ENCODE measurements around the gene BPIFA3. TPM values are rescaled to one million over a fixed set of nuclear protein-coding genes. Genes with fewer than 3 reads are reported as not detected.
"Not testable (repeated sequence)": the region's sequence is repeated elsewhere in the genome, so short reads cannot be mapped to it uniquely, and the experiment has no call there.

BPIFA3 gene
- total and polyA plus RNA-seq, 7 donors, result not detected

DNA sequence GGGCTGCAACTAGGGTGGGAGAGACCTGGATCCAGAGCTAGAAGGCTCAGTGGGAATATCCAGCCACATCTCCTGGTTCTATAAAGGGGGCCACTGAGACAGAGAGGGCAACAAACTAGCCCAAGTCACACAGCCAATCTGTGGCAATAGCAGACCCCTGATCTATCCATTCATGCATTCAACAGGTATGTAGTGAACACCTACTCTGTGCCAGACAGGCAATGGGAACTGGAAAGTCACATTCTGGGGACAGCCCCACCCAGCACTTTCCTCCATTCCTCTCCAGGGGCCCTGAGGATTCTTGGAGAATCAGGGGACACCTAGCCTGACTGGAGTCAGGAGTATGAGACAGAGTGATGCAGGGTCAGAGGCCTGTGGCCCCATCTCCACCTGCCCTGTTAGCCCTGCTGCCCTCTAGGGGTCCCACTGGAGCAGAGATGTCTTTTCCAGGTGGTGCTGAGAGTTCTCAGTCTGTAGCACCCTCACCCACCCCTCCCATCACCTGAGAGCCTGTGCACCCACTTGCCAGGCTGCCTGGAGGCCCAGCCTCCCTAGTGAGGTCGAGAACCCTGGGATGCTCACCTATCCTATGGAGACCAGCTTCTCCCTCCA lies 35.6 kb upstream of the BPIFA3 start:
- Histone ChIP-seq H3K4me3 (no peak overlapping the region), H3K36me3 (no peaks in the 10 kb centered on the region), H3K27me3 (no peaks in the 10 kb centered on the region), H3K9me3 (no peaks in the 10 kb centered on the region), H3K4me1 (no peaks in the 10 kb centered on the region), H3K27ac (no peak overlapping the region)
- DNase-seq, result no peak
- intact Hi-C loops (cut with DNase I), result no loop called here
- TF ChIP-seq, protein P1, sequence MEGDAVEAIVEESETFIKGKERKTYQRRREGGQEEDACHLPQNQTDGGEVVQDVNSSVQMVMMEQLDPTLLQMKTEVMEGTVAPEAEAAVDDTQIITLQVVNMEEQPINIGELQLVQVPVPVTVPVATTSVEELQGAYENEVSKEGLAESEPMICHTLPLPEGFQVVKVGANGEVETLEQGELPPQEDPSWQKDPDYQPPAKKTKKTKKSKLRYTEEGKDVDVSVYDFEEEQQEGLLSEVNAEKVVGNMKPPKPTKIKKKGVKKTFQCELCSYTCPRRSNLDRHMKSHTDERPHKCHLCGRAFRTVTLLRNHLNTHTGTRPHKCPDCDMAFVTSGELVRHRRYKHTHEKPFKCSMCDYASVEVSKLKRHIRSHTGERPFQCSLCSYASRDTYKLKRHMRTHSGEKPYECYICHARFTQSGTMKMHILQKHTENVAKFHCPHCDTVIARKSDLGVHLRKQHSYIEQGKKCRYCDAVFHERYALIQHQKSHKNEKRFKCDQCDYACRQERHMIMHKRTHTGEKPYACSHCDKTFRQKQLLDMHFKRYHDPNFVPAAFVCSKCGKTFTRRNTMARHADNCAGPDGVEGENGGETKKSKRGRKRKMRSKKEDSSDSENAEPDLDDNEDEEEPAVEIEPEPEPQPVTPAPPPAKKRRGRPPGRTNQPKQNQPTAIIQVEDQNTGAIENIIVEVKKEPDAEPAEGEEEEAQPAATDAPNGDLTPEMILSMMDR (IDR thresholded peaks at IDR 0.05), result no peak
- TF ChIP-seq POLR2AphosphoS5 (IDR thresholded peaks at IDR 0.05) (no peak), EP300 (IDR thresholded peaks at IDR 0.05) (no peak), POLR2A (IDR thresholded peaks at IDR 0.05) (no peak)
- WGBS, 2 donors, result 26 to 51% methylated on average over 1 of the region's 1 CpG

DNA sequence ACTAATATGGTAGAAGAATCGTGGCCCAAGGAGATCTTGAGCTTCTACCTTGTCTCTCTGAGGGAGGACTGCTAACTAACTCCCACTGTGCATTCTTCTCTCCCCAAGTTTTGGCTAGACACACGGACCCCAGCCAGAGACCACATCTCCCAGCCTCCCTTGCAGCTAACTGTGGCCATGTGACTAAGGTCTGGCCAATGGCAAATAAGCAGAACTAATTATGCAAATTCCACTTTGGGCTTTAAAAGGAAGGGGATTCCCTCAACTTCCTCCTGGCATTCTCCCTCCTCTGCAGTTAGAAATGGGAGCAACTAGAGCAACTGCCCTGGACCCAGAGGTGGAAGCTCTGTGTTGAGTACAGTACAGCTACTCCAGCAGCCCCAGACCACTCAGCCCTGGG lies 33.8 kb upstream of the BPIFA3 start:
- WGBS, 2 donors, result 68 to 86% methylated on average over 2 of the region's 2 CpGs
- no peak for TF ChIP-seq POLR2A (IDR thresholded peaks at IDR 0.05)
- TF ChIP-seq, protein P1 (IDR thresholded peaks at IDR 0.05), result no peak
- no peak for TF ChIP-seq POLR2AphosphoS5 (IDR thresholded peaks at IDR 0.05)
- TF ChIP-seq EP300 (IDR thresholded peaks at IDR 0.05), result no peak
- H3K36me3 ChIP-seq, result no peaks in the 10 kb centered on the region
- H3K4me1 ChIP-seq, result no peaks in the 10 kb centered on the region
- no peak overlapping the region for H3K4me3 ChIP-seq
- H3K9me3 ChIP-seq, result no peaks in the 10 kb centered on the region
- no peaks in the 10 kb centered on the region for H3K27me3 ChIP-seq
- intact Hi-C loops (cut with DNase I), result no loop called here
- H3K27ac ChIP-seq, result no peak overlapping the region
- DNase-seq, result no peak

DNA sequence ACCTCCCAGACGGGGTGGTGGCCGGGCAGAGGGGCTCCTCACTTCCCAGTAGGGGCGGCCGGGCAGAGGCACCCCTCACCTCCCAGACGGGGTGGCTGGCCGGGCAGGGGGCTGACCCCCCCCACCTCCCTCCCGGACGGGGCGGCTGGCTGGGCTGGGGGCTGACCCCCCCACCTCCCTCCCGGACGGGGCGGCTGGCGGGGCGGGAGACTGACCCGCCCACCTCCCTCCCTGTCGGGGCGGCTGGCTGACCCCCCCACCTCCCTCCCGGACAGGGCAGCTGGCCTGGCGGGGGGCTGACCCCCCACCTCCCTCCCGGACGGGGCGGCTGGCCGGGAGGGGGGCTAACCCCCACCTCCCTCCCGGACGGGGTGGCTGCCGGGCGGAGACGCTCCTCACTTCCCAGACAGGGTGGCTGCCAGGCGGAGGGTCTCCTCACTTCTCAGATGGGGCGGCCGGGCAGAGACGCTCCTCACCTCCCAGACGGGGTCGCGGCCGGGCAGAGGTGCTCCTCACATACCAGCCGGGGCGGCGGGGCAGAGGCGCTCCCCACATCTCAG lies 32.0 kb upstream of the BPIFA3 start:
- WGBS, 2 donors, result 90 to 95% methylated on average over 40 of the region's 40 CpGs
- H3K27me3 ChIP-seq; intact Hi-C loops (cut with DNase I): not testable (repeated sequence)

DNA sequence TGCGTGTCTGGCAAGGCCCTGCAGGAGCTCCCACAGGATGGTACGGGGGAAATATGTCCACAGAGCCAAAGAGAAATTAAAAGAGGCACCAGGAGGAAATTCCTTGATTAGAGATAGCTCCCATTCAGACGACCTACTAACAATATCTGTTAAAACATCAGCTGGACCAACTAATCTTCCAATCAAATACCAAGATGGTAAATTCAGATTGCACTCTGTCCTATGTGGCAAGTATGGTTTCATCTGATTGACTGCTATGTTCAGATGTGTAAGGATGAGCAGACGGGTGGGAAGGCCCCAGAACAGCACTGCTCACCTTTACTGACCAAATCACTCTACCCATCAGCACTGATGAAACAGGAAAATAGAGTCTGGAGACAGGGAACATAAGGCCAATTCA lies 29.7 kb upstream of the BPIFA3 start:
- DNase-seq, result no peak
- H3K9me3 ChIP-seq, result no peaks in the 10 kb centered on the region
- 76 to 87% methylated on average over 4 of the region's 4 CpGs for WGBS, 2 donors
- intact Hi-C loops (cut with DNase I), result no loop called here
- H3K27ac ChIP-seq, result no peak overlapping the region
- no peak overlapping the region for H3K4me3 ChIP-seq
- no peaks in the 10 kb centered on the region for H3K4me1 ChIP-seq
- no peaks in the 10 kb centered on the region for H3K36me3 ChIP-seq
- TF ChIP-seq POLR2AphosphoS5 (IDR thresholded peaks at IDR 0.05) (no peak), EP300 (IDR thresholded peaks at IDR 0.05) (no peak)
- H3K27me3 ChIP-seq, result no peaks in the 10 kb centered on the region

More for the DNA sequence above, 32.0 kb upstream of the BPIFA3 start:
- H3K4me1 ChIP-seq, H3K36me3 ChIP-seq, H3K9me3 ChIP-seq, H3K4me3 ChIP-seq, DNase-seq, H3K27ac ChIP-seq: not testable (repeated sequence)

DNA sequence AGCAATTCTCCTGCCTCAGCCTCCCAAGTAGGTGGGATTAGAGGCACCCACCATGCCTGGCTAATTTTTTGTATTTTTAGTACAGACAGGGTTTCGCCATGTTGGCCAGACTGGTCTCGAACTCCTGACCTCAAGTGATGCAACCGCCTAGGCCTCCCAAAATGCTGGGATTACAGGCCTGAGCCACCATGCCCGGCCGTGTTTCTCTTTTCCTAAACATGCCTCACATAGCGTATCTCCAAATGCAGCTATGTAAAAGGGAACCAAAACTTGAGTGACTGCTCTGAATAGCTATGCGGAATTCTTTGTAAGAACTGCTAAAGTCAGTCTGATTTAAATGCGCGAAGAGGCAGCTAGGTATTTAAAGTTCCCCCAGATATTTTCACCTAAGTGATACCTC lies 28.7 kb upstream of the BPIFA3 start:
- WGBS, 2 donors, result 84 to 90% methylated on average over 9 of the region's 9 CpGs
- no peaks in the 10 kb centered on the region for H3K36me3 ChIP-seq
- intact Hi-C loops (cut with DNase I), result no loop called here
- no peak for DNase-seq
- no peak overlapping the region for H3K27ac ChIP-seq
- no peak for TF ChIP-seq POLR2AphosphoS5 (IDR thresholded peaks at IDR 0.05)
- no peak for TF ChIP-seq POLR2A (IDR thresholded peaks at IDR 0.05)
- TF ChIP-seq EP300 (IDR thresholded peaks at IDR 0.05), result no peak
- TF ChIP-seq, protein P1 (IDR thresholded peaks at IDR 0.05), result no peak
- H3K4me1 ChIP-seq, result no peaks in the 10 kb centered on the region
- H3K4me3 ChIP-seq, result no peak overlapping the region
- H3K27me3 ChIP-seq, result no peaks in the 10 kb centered on the region
- no peaks in the 10 kb centered on the region for H3K9me3 ChIP-seq

DNA sequence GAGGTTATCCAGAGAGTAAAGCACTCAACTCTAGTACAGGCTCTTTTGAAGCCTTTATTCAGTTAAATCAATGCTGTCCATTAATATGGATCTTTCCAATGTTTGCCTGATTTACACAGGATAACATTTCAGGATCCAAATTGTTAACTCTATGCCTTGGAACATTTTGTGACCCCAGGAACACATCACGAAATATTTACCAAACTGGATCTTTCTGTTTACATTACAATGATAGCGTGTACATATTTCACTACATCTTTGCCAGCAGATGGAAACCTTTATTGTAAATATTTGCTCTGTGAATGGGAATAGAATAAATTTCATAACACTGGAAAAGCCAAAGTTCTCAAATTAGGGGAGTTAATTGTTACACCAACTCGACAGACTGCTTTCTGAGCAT lies 25.7 kb upstream of the BPIFA3 start:
- TF ChIP-seq POLR2AphosphoS5 (IDR thresholded peaks at IDR 0.05) (no peak), POLR2A (IDR thresholded peaks at IDR 0.05) (no peak), EP300 (IDR thresholded peaks at IDR 0.05) (no peak)
- TF ChIP-seq, protein P1 (IDR thresholded peaks at IDR 0.05), result no peak
- 9 to 43% methylated on average over 3 of the region's 3 CpGs for WGBS, 2 donors
- Histone ChIP-seq H3K9me3 (no peaks in the 10 kb centered on the region), H3K4me1 (no peaks in the 10 kb centered on the region), H3K27ac (no peak overlapping the region), H3K27me3 (no peaks in the 10 kb centered on the region), H3K4me3 (no peak overlapping the region), H3K36me3 (no peaks in the 10 kb centered on the region)
- intact Hi-C loops (cut with DNase I), result no loop called here
- DNase-seq, result no peak

Measured in sigmoid colon (tissue), 7 donors.